GM12891 (cell line): ENCODE data around the gene MS4A4A.

Experiments used
- POLR2A ChIP-seq: IDR thresholded peaks from 2 replicates; pipeline ENCODE4 v1.6.1; 2011; ENCODE audit warnings: low read depth, low read length, control low read depth
- POLR2AphosphoS5 ChIP-seq: IDR thresholded peaks from 2 replicates; pipeline ENCODE4 v1.6.1; 2011; ENCODE audit warnings: low read depth, low read length, control low read depth
- POU2F2 ChIP-seq: IDR thresholded peaks from 2 replicates; pipeline ENCODE4 v1.6.1; 2011; ENCODE audit warnings: low read depth, mild to moderate bottlenecking, control low read depth, low read length, moderate library complexity
- TAF1 ChIP-seq: IDR thresholded peaks from 2 replicates; pipeline ENCODE4 v1.6.1; 2011; ENCODE audit warnings: low read depth, low read length, control low read depth

GRCh38 chr11:60257956-60258722, 22.3 kb upstream of the MS4A4A start:
- no peak for TF ChIP-seq POLR2A
- TF ChIP-seq POLR2AphosphoS5 = no peak
- no peak for TF ChIP-seq TAF1
- no peak for TF ChIP-seq POU2F2
